ENCODE results near the gene SMDT1. TPM values are rescaled to one million over a fixed set of nuclear protein-coding genes. Genes with fewer than 3 reads are reported as not detected.
"Not testable (repeated sequence)": the region's sequence is repeated elsewhere in the genome, so short reads cannot be mapped to it uniquely, and the experiment has no call there.

The SMDT1 gene
- polyA plus RNA-seq, 1 of the 3 experiments (the other 2 are of a cell fraction), result 29.8 TPM

DNA sequence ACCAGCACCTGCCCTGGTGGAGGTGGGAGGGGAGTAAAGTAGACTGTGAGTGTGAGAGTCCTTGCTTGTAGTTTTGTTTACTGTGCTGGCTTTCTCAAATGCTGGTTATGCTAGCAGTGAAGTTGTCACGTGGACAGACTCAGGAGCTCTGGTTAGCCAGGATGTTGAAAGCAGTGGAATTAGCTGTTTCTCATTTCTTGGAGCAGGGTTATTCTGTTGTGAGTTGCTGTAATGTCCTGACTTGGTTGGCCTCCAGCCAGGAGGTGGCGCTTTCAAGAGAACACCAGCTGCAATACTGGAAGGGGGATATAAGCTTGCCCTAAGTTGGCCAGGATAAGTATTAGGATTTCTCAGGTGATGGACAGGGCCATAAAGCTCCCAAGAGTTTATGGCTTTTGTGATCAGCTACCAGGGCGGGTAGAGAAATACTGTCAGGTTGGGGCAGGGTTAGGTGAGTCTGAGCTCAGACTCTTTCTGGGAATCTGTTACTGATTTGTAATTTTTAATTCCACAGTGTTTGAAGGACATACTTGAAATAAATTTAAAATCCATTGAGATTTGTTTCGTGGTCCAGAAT is 37.4 kb downstream of the SMDT1 start:
- Histone ChIP-seq H3K27ac (ENCODE audit: low read depth in 2 of 2, low read length in 1 of 2) (no peak overlapping the region), H3F3A (replicated peaks; ENCODE audit: insufficient read depth) (no peaks in the 10 kb centered on the region), H3K4me1 (ENCODE audit: control insufficient read depth in 1 of 2, insufficient read depth in 2 of 2, low read depth in 1 of 2, low read length in 1 of 2) (no peaks in the 10 kb centered on the region), H3K9ac (no peak overlapping the region), H3K79me2 (ENCODE audit: insufficient read depth) (no peaks in the 10 kb centered on the region), H3K27me3 (ENCODE audit: insufficient read depth) (no peaks in the 10 kb centered on the region), H3K36me3 (replicated peaks in 1 of 2; ENCODE audit: control insufficient read depth in 1 of 2, insufficient read depth in 2 of 2, low read length in 1 of 2) (no peaks in the 10 kb centered on the region), H3K9me3 (no peaks in the 10 kb centered on the region), H3K9me2 (no peaks in the 10 kb centered on the region), H3K4me3 (ENCODE audit: low read depth in 2 of 2, low read length in 1 of 2) (no peak overlapping the region), H2AFZ (ENCODE audit: low read depth) (no peak overlapping the region), H4K20me1 (ENCODE audit: insufficient read depth) (no peaks in the 10 kb centered on the region), H3K4me2 (no peak overlapping the region)
- WGBS (ENCODE audit: low lambda C conversion rate), result 85% methylated on average over 2 of the region's 4 CpGs
- ChIA-PET CTCF (interaction anchor here (0.8 to 1.1 kb wide), 2 partner anchors 314 to 327 kb away, joined by 3 read pairs; no protein-coding TSS in a partner anchor), POLR2A (no interaction called here)
- TF ChIP-seq NFIC (IDR thresholded peaks at IDR 0.05; ENCODE audit: borderline replicate concordance) (no peak), TEAD4 (IDR thresholded peaks at IDR 0.05; ENCODE audit: borderline replicate concordance, insufficient read depth) (no peak), JUND (IDR thresholded peaks at IDR 0.05) (no peak)
- DNase-seq, result no peak

DNA sequence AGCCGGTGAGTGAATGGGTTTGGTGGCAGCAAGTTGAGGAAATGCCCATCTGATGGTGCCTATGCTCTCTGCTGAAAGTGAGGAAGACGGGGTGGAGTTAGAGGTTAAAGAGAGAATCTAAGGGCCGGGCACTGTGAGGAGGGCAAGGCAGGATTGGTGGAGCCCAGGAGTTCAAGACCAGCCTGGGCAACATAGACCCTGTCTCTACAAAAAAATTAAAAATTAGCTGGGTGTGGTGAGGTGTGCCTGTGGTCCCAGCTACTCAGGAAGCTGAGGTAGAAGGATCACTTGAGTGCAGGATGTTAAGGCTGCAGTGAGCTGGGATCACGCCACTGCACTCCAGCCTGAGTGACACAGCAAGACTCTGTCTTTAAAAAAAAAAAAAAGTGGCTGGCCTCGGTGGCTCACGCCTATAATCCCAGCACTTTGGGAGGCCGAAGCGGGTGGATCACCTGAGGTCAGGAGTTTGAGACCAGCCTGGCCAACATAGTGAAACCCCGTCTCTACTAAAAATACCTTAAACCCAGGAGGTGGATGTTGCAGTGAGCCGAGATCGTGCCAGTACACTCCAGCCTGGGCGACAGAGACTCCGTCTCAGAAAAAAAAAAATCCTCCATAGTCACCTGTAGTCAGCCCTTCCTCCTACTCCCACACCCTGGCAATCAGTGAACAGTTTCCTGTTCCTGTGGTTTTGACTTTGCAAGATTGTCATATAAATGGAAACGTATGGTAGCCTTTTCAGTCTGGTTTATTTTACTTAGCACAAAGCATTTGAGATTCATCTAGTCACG is 40.9 kb downstream of the SMDT1 start:
- H3K9me2 ChIP-seq; DNase-seq; H2AFZ ChIP-seq (ENCODE audit: low read depth); H3K9ac ChIP-seq; H3K27ac ChIP-seq (ENCODE audit: low read depth in 2 of 2, low read length in 1 of 2); H3K79me2 ChIP-seq (ENCODE audit: insufficient read depth); H3K27me3 ChIP-seq (ENCODE audit: insufficient read depth); H3K36me3 ChIP-seq (replicated peaks in 1 of 2; ENCODE audit: control insufficient read depth in 1 of 2, insufficient read depth in 2 of 2, low read length in 1 of 2); H3K9me3 ChIP-seq; H4K20me1 ChIP-seq (ENCODE audit: insufficient read depth); H3K4me3 ChIP-seq (ENCODE audit: low read depth in 2 of 2, low read length in 1 of 2); CTCF ChIA-PET; H3K4me2 ChIP-seq; POLR2A ChIA-PET; H3F3A ChIP-seq (replicated peaks; ENCODE audit: insufficient read depth); H3K4me1 ChIP-seq (ENCODE audit: control insufficient read depth in 1 of 2, insufficient read depth in 2 of 2, low read depth in 1 of 2, low read length in 1 of 2): not testable (repeated sequence)
- WGBS (ENCODE audit: low lambda C conversion rate), result 89% methylated on average over 10 of the region's 15 CpGs

DNA sequence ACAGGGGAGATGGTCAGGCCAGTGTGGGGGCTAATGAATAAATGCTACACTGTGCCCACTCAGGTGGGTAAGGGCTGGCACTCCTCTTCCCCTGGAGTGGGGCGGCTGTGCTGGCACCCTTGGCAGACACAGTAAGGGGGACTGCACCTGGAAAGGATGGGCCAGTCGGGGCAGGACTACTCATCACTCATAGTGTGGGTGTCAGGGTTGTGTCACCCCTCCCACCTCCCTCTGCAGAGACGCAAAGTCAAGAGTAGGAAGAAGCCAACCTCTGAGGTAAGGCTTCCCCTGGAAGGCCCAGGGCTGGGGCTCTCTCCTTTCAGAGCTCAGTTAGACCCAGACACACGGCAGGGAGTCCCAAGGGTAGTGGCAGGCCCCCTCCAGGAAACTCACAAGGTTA is 44.0 kb downstream of the SMDT1 start:
- H3K27me3 ChIP-seq (ENCODE audit: insufficient read depth); POLR2A ChIA-PET; H2AFZ ChIP-seq (ENCODE audit: low read depth); H3K9ac ChIP-seq; DNase-seq; H3K36me3 ChIP-seq (replicated peaks in 1 of 2; ENCODE audit: control insufficient read depth in 1 of 2, insufficient read depth in 2 of 2, low read length in 1 of 2); H3K4me3 ChIP-seq (ENCODE audit: low read depth in 2 of 2, low read length in 1 of 2); H3F3A ChIP-seq (replicated peaks; ENCODE audit: insufficient read depth); H3K79me2 ChIP-seq (ENCODE audit: insufficient read depth); H3K27ac ChIP-seq (ENCODE audit: low read depth in 2 of 2, low read length in 1 of 2); H3K4me1 ChIP-seq (ENCODE audit: control insufficient read depth in 1 of 2, insufficient read depth in 2 of 2, low read depth in 1 of 2, low read length in 1 of 2); H3K9me3 ChIP-seq; H3K4me2 ChIP-seq; H4K20me1 ChIP-seq (ENCODE audit: insufficient read depth); H3K9me2 ChIP-seq: not testable (repeated sequence)
- CTCF ChIA-PET, result interaction anchor here (2.1 kb wide), 1 partner anchor 11 kb away, joined by 7 read pairs; no protein-coding TSS in a partner anchor
- no CpG with 5 or more reads among the region's 4 CpGs for WGBS (ENCODE audit: low lambda C conversion rate)

DNA sequence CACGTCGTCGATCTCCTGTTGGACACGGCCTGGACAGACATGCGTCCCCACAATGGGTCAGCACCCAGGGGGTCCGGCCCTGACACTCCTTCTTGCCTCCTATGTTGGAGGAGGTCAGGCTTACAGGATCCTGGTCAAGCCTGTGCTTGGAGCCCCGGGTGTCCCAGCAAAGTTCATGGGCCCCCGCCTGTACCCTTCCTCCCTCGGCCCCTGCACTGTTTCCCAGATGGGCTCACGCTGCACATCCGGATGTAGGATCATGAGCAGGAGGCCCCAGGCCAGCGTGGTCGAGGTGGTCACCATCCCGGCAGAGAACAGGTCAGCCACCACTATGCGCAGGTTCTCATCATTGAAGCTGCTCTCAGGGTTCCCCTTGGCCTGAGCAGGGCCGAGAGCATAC is 48.1 kb downstream of the SMDT1 start:
- H3K9me2 ChIP-seq, result no peaks in the 10 kb centered on the region
- no peaks in the 10 kb centered on the region for H3K27me3 ChIP-seq (ENCODE audit: insufficient read depth)
- H3K4me2 ChIP-seq, result no peak overlapping the region
- H3K4me1 ChIP-seq (ENCODE audit: control insufficient read depth in 1 of 2, insufficient read depth in 2 of 2, low read depth in 1 of 2, low read length in 1 of 2), result no peaks in the 10 kb centered on the region
- H3K27ac ChIP-seq (ENCODE audit: low read depth in 2 of 2, low read length in 1 of 2), result no peak overlapping the region
- CTCF ChIA-PET, result no interaction called here
- H3K4me3 ChIP-seq (ENCODE audit: low read depth in 2 of 2, low read length in 1 of 2), result no peak overlapping the region
- H3F3A ChIP-seq (replicated peaks; ENCODE audit: insufficient read depth), result no peaks in the 10 kb centered on the region
- H3K36me3 ChIP-seq (replicated peaks in 1 of 2; ENCODE audit: control insufficient read depth in 1 of 2, insufficient read depth in 2 of 2, low read length in 1 of 2), result no peaks in the 10 kb centered on the region
- no peak overlapping the region for H2AFZ ChIP-seq (ENCODE audit: low read depth)
- no peak overlapping the region for H3K9ac ChIP-seq
- POLR2A ChIA-PET, result interaction anchor here (0.6 kb wide), 1 partner anchor 343 kb away, joined by 3 read pairs; no protein-coding TSS in a partner anchor
- no CpG with 5 or more reads among the region's 16 CpGs for WGBS (ENCODE audit: low lambda C conversion rate)
- H3K9me3 ChIP-seq, result no peaks in the 10 kb centered on the region
- H3K79me2 ChIP-seq (ENCODE audit: insufficient read depth), result no peaks in the 10 kb centered on the region
- no peaks in the 10 kb centered on the region for H4K20me1 ChIP-seq (ENCODE audit: insufficient read depth)
- no peak for DNase-seq
- TF ChIP-seq NFIC (IDR thresholded peaks at IDR 0.05; ENCODE audit: borderline replicate concordance) (no peak), TEAD4 (IDR thresholded peaks at IDR 0.05; ENCODE audit: borderline replicate concordance, insufficient read depth) (no peak), GABPA (IDR thresholded peaks at IDR 0.05; ENCODE audit: low read depth) (no peak), TAF1 (IDR thresholded peaks at IDR 0.05; ENCODE audit: borderline replicate concordance, low read depth, low read length) (no peak), RFX5 (IDR thresholded peaks at IDR 0.05; ENCODE audit: low read length) (no peak), POLR2AphosphoS5 (IDR thresholded peaks at IDR 0.05; ENCODE audit: low read depth, low read length) (no peak), RAD21 (IDR thresholded peaks at IDR 0.05; ENCODE audit: low read length) (no peak)
- TF ChIP-seq, protein P1, sequence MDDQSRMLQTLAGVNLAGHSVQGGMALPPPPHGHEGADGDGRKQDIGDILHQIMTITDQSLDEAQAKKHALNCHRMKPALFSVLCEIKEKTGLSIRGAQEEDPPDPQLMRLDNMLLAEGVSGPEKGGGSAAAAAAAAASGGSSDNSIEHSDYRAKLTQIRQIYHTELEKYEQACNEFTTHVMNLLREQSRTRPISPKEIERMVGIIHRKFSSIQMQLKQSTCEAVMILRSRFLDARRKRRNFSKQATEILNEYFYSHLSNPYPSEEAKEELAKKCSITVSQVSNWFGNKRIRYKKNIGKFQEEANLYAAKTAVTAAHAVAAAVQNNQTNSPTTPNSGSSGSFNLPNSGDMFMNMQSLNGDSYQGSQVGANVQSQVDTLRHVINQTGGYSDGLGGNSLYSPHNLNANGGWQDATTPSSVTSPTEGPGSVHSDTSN (IDR thresholded peaks at IDR 0.05), result no peak
- TF ChIP-seq, protein P2, sequence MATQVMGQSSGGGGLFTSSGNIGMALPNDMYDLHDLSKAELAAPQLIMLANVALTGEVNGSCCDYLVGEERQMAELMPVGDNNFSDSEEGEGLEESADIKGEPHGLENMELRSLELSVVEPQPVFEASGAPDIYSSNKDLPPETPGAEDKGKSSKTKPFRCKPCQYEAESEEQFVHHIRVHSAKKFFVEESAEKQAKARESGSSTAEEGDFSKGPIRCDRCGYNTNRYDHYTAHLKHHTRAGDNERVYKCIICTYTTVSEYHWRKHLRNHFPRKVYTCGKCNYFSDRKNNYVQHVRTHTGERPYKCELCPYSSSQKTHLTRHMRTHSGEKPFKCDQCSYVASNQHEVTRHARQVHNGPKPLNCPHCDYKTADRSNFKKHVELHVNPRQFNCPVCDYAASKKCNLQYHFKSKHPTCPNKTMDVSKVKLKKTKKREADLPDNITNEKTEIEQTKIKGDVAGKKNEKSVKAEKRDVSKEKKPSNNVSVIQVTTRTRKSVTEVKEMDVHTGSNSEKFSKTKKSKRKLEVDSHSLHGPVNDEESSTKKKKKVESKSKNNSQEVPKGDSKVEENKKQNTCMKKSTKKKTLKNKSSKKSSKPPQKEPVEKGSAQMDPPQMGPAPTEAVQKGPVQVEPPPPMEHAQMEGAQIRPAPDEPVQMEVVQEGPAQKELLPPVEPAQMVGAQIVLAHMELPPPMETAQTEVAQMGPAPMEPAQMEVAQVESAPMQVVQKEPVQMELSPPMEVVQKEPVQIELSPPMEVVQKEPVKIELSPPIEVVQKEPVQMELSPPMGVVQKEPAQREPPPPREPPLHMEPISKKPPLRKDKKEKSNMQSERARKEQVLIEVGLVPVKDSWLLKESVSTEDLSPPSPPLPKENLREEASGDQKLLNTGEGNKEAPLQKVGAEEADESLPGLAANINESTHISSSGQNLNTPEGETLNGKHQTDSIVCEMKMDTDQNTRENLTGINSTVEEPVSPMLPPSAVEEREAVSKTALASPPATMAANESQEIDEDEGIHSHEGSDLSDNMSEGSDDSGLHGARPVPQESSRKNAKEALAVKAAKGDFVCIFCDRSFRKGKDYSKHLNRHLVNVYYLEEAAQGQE (IDR thresholded peaks at IDR 0.05; ENCODE audit: low read depth, low read length), result no peak

Measured in SK-N-SH (cell line).